ENCODE results near the gene ABHD8. TPM values are rescaled to one million over a fixed set of nuclear protein-coding genes. Genes with fewer than 3 reads are reported as not detected.

ABHD8 gene
- total and polyA plus RNA-seq, 2 donors (not counting 1 experiment from before 2014, with no cell fraction given), result 5.2 to 7.2 TPM

DNA sequence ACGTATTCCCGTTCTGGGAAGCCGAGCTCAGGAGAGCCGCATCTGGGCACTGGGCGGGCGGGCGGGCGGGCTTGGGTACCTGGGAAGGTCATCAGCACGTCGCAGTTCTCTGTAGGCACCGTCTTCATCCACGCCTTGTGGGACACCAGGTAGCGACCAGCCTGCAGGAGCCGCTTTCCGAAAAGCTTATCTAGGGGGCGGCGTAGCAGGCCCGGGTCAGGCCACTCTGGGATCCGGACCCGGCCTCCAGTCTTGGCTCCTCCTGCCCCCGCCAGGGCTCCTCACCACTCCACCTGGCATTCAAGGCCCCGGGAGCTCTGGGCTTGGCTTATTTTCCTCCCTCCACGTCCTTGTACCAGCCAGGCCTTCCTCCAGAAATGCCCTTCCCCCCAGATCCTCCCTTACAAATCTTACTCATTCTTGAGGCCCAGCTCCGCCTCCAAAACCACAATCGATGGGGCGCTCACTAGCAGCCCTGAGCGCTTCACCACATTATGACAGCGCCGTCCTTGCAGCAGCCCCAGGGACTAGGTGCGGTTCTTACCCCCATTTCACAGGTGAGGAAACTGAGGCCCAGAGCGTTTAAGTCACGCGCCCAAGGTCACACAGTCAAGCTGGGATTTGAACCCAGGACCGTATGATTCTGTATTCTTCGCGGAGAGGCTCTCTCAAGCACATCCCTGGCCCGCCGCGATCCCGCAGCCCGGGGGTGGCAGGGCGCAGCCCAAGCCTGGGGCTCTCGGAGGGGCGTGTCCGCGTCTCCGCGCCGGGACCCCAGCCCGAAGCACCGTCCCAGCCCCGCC lies 30.6 kb upstream of the ABHD8 start:
- 39% methylated on average over 52 of the region's 52 CpGs for WGBS (ENCODE audit: insufficient coverage)
- ChIA-PET CTCF (interaction anchor here (0.8 to 1.8 kb wide), 6 partner anchors 10 to 52 kb away, joined by 3 to 13 read pairs (median 4); partner anchors contain the start of gene MRPL34), POLR2A (interaction anchor here (0.5 to 1.4 kb wide), 3 partner anchors 25 to 28 kb away, joined by 3 to 4 read pairs (median 3); partner anchors contain the start of gene DDA1)
- no peak for TF ChIP-seq EZH2 (IDR thresholded peaks at IDR 0.05; ENCODE audit: borderline replicate concordance, insufficient read depth, low read depth, low read length, poor library complexity, severe bottlenecking)
- TF ChIP-seq, protein P1, sequence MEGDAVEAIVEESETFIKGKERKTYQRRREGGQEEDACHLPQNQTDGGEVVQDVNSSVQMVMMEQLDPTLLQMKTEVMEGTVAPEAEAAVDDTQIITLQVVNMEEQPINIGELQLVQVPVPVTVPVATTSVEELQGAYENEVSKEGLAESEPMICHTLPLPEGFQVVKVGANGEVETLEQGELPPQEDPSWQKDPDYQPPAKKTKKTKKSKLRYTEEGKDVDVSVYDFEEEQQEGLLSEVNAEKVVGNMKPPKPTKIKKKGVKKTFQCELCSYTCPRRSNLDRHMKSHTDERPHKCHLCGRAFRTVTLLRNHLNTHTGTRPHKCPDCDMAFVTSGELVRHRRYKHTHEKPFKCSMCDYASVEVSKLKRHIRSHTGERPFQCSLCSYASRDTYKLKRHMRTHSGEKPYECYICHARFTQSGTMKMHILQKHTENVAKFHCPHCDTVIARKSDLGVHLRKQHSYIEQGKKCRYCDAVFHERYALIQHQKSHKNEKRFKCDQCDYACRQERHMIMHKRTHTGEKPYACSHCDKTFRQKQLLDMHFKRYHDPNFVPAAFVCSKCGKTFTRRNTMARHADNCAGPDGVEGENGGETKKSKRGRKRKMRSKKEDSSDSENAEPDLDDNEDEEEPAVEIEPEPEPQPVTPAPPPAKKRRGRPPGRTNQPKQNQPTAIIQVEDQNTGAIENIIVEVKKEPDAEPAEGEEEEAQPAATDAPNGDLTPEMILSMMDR (IDR thresholded peaks at IDR 0.05), result no peak
- peaks cover 0 to 10% (median 0%) of the 10 kb centered on the region in 3 donors for H3K9me3 ChIP-seq (ENCODE audit: control extremely low read depth in 1 of 3, control insufficient read depth in 2 of 3, insufficient read depth in 1 of 3, low read length in 2 of 3)
- H3K27ac ChIP-seq (ENCODE audit: low read length in 2 of 2), result no peak overlapping the region
- H3K36me3 ChIP-seq (replicated peaks in 1 of 2; ENCODE audit: control extremely low read depth in 1 of 2, control insufficient read depth in 1 of 2, extremely low read depth in 1 of 2, insufficient read depth in 2 of 2, low read length in 1 of 2), result no peaks in the 10 kb centered on the region
- peak overlapping the region; percentile 99 for H2AFZ ChIP-seq (ENCODE audit: insufficient read depth, low read depth, low read length, poor library complexity, severe bottlenecking)
- intact Hi-C loops (cut with micrococcal nuclease), result no loop called here
- H3K9ac ChIP-seq (ENCODE audit: low read length), result peak overlapping the region; percentile 75
- peaks cover 31 to 42% of the 10 kb centered on the region in 2 donors for H3K4me1 ChIP-seq (ENCODE audit: control insufficient read depth in 2 of 2, insufficient read depth in 2 of 2, low read length in 2 of 2)
- H3K4me3 Mint-ChIP-seq, result peak overlapping the region; percentile 85
- peaks cover 9% of the 10 kb centered on the region for H3K79me2 ChIP-seq (ENCODE audit: control insufficient read depth, insufficient read depth, low read length)
- H3K27me3 Mint-ChIP-seq, result peaks cover 6% of the 10 kb centered on the region
- H3K4me3 ChIP-seq (ENCODE audit: control extremely low read depth in 1 of 5, extremely low read depth in 1 of 5, insufficient read depth in 1 of 5, low read depth in 2 of 5, low read length in 4 of 5), result peak overlapping the region in 4 of 5 experiments; percentile 44 to 71 (median 64)
- H4K20me1 ChIP-seq (ENCODE audit: control insufficient read depth, insufficient read depth, low read length, poor library complexity, severe bottlenecking), result no peaks in the 10 kb centered on the region
- H3K4me1 Mint-ChIP-seq, result peaks cover 47% of the 10 kb centered on the region
- H3K27ac Mint-ChIP-seq, result peak overlapping the region; percentile 71
- no peaks in the 10 kb centered on the region for H3K9me3 Mint-ChIP-seq (ENCODE audit: insufficient read depth)
- peaks cover 0 to 25% (median 1%) of the 10 kb centered on the region in 4 experiments for H3K27me3 ChIP-seq (replicated peaks in 1 of 4; ENCODE audit: control extremely low read depth in 1 of 4, control insufficient read depth in 3 of 4, insufficient read depth in 4 of 4, low read length in 3 of 4)
- ATAC-seq (ENCODE audit: low read depth) (peak; percentile 4), DNase-seq (peak; percentile 68)
- H3K4me2 ChIP-seq (replicated peaks; ENCODE audit: low read depth, low read length, poor library complexity, severe bottlenecking), result peak overlapping the region; percentile 97
